Measurements from ENCODE around the gene MACROD2.

GRCh38 chr20:15705975-15706374, 1710.7 kb downstream of the MACROD2 start:
- TF ChIP-seq POLR2A (IDR thresholded peaks at IDR 0.05; ENCODE audit: low read depth, low read length) (no peak), TAF1 (IDR thresholded peaks at IDR 0.05; ENCODE audit: low read depth, low read length) (no peak), POLR2AphosphoS5 (IDR thresholded peaks at IDR 0.05; ENCODE audit: low read depth, low read length) (no peak), PAX5 (IDR thresholded peaks at IDR 0.05; ENCODE audit: insufficient read depth, low read length, severe bottlenecking) (no peak), POU2F2 (IDR thresholded peaks at IDR 0.05; ENCODE audit: low read depth, low read length) (no peak), SPI1 (IDR thresholded peaks at IDR 0.05; ENCODE audit: low read depth, low read length) (no peak)
